GM18508 (cell line): Measurements from ENCODE around the gene NOS1.
"Not testable (repeated sequence)": the region's sequence is repeated elsewhere in the genome, so short reads cannot be mapped to it uniquely, and the experiment has no call there.

Experiments
- ATAC-seq: cut with Tn5 transposase; IDR thresholded peaks from one replicate; pipeline ENCODE4 v1.9.1; 2021; ENCODE audit warnings: moderate number of reproducible peaks; ENCODE audit not compliant: insufficient read depth, unreplicated experiment

Gene NOS1

GRCh38 chr12:117188121-117188665, 173.2 kb downstream of the NOS1 start:
- ATAC-seq, result no peak

- ATAC-seq, result no peak
Measured at GRCh38 chr12:117187421-117187820, 174.0 kb downstream of the NOS1 start.

- no peak for ATAC-seq
Measured at GRCh38 chr12:117182866-117183265, 178.6 kb downstream of the NOS1 start.

- not testable (repeated sequence) for ATAC-seq
Measured at GRCh38 chr12:117181468-117181843, 180.0 kb downstream of the NOS1 start.

- no peak for ATAC-seq
Measured at GRCh38 chr12:117180758-117181467, 180.5 kb downstream of the NOS1 start.

GRCh38 chr12:117178745-117179144, 182.7 kb downstream of the NOS1 start:
- no peak for ATAC-seq

GRCh38 chr12:117178301-117178700, 183.1 kb downstream of the NOS1 start:
- no peak for ATAC-seq

GRCh38 chr12:117172168-117172567, 189.3 kb downstream of the NOS1 start:
- ATAC-seq, result no peak

- ATAC-seq, result no peak
Measured at GRCh38 chr12:117171499-117172162, 189.8 kb downstream of the NOS1 start.

- no peak for ATAC-seq
Measured at GRCh38 chr12:117169548-117169947, 191.9 kb downstream of the NOS1 start.

GRCh38 chr12:117168976-117169375, 192.4 kb downstream of the NOS1 start:
- no peak for ATAC-seq

GRCh38 chr12:117167769-117168168, 193.7 kb downstream of the NOS1 start:
- ATAC-seq, result no peak

GRCh38 chr12:117166107-117166506, 195.3 kb downstream of the NOS1 start:
- no peak for ATAC-seq

- ATAC-seq, result no peak
Measured at GRCh38 chr12:117165342-117165741, 196.1 kb downstream of the NOS1 start.

- no peak for ATAC-seq
Measured at GRCh38 chr12:117162633-117163032, 198.8 kb downstream of the NOS1 start.

GRCh38 chr12:117162167-117162539, 199.3 kb downstream of the NOS1 start:
- ATAC-seq, result no peak

- ATAC-seq, result no peak
Measured at GRCh38 chr12:117161460-117162166, 199.8 kb downstream of the NOS1 start.

- ATAC-seq, result no peak
Measured at GRCh38 chr12:117159674-117160073, 201.8 kb downstream of the NOS1 start.

GRCh38 chr12:117158911-117159553, 202.4 kb downstream of the NOS1 start:
- ATAC-seq, result no peak
